Stimulated activated CD8-positive, alpha-beta memory T cell treated with anti-CD3 and anti-CD28 coated beads, Interleukin-15, amount 100 ng/mL, for 4 hours (primary cell): Measurements from ENCODE around the gene ODF2L.
"Not testable (repeated sequence)": the region's sequence is repeated elsewhere in the genome, so short reads cannot be mapped to it uniquely, and the experiment has no call there.

Experiments used
- DNase-seq, 2 donors: peaks; one replicate each; pipeline ENCODE4 v3.0.0-alpha.2; 2020; ENCODE audit warnings: low read depth in 2 of 2

Gene ODF2L

DNA sequence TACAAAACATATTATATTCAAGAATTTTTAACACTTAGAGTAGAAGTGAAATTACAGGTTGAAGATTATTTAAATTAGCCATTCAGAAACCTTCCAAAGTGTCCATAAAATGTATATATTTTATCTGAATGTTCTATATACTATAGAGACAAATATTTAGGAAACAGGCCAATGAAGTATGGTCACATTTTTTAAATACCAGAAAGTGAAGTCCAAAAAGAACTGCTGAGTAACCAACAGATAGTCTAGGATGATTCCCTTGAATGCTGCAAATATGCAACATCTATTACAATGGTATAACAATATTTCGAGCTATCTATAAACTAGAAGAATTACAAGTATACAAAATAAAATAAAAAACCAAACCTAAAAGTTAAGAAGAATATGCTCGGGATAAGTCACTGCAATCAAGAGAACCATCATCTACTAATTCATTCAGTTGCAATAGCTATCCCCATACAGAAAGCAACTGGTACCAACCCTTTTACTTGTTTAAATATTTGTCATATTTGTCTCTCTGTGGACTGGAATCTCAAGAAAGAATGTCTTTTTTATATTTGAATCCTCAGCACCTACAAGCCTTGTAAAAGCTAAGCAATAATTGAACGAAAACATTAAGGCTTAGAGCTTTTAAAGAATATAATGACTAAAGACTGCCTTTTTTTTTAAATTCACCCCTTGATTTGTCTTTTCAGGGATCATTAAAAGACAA, 8.1 kb downstream of the ODF2L start:
- no peak for DNase-seq

DNA sequence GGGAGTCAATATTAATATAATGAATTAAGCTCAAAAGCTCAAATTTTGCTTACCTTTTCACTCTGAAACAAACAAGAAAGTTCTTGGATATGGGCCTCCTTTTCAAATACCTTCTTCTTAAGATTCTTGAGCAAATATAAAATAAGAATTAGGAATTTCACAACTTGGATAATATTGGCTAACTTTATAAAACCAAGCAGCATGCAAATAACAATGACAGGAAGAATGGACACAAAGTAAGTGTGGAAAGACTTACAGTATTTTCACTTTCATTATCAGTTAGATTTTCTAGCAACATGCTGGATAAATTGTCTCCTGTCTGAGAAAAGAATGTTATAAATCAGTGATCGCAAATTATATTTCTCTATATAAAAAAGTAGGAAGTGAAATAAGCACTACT, 13.2 kb downstream of the ODF2L start:
- DNase-seq: no peak

DNA sequence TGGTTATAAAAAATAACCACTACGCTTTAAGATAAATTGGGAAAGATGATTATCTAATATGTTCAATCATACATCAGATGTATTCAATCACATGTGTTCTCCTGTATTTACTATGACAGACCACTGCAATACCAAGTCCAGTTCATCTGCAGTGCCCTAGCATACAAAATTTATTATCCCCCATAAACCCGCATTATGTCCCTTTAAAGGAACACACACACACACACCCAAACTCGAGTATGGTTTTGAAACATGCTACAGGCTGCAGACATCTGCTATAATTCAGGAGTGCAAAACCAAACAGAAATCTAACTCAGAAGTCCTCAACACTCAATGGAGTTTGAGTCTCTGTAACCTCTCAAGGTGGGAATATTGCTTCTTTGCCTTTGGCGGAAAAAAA, 14.9 kb downstream of the ODF2L start:
- no peak for DNase-seq

DNA sequence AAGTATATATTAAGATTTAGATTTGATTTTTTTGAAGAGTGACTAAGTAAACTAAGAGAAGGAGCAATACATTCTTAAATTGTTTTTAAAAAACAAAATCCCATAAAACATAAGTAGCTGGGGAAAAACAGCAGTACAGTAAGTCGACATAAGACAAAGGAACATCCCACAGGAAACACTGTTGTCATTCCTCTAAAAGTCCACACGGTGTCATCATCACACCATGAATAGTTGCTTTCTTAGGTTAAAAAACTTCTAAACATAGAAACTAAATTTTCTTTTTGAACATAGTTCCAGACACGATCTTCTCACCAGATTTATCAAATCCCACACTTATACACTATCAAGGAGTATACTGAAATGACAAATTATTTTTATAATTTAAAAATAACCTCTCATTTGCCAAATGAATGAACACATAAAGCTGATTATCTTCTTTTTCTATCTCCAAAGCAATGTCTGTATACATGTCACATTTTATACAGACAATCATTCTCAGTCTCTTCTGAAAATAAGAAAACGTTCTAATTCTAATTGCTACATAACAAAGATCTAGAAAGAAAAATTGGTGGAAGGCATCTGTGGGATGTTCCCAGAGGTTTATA, 15.8 kb downstream of the ODF2L start:
- no peak for DNase-seq

DNA sequence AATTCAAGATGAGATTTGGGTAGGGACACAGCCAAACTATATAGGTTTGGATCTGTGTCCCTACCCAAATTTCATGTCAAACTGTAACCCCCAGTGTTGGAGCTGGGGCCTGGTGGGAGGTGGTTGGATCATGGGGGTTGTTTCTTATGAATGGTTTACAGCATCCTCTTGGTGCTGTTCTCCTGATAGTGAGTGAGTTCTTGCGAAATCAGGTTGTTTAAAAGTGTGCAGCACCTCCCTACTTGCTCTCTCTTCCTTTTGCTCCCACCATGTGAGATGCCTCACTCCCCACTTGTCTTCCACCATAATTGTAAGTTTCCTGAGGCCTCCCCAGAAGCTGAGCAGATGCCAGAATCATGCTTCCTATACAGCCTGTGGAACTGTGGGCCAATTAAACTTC, 17.3 kb downstream of the ODF2L start:
- DNase-seq: no peak

DNA sequence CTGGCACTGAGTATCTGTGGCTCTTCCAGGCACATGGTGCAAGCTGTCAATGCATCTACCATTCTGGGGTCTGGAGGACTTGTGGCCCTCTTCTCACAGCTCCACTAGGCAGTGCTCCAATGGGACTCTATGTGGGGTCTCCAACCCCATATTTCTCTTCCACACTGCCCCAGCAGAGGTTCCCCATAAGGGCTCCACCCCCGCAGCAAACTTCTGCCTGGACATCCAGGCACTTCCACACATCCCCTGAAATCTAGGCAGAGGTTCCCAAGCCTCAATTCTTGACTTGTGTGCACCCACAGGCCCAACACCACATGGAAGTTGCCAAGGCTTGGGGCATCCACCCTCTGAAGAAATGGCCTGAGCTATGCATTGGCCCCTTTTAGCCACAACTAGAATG, 18.8 kb downstream of the ODF2L start:
- no peak for DNase-seq

DNA sequence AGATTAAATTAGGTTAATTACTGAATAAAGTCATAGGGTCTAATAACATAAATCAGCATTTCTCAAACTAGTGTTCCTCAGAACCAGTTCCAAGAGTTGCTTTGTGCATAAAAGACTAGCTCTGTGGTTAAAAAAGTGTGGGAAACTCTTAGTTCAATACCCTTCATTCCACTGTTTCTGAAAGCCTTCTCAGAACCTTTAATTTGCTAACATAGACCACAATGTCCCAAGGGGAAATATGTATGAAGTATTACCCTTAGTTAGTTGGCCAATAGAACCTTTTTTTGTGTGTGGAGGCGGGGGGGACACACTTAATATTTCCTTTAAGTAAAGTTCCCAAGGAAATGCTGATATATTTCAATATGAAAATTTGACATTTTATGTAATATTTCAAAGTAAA, 20.4 kb downstream of the ODF2L start:
- no peak for DNase-seq

DNA sequence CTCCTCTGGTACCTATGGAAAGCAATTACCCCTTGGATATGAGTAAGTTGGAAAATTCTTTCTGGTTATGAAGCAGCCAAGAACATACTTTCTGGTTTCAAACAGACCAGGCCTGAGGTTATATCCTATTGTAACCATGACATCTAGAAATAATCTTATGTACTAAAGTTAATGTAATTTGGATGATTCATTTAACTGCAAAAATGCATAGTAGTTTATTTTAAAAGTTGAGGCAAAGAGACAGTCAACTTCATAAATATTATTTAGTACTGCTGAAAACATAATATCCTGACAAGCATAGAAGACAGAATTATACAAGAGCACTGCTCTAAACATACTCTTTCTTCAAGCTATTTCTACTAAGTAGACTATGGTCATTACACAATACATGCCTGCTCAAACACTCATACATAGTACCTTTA, 25.5 kb downstream of the ODF2L start:
- no peak for DNase-seq

DNA sequence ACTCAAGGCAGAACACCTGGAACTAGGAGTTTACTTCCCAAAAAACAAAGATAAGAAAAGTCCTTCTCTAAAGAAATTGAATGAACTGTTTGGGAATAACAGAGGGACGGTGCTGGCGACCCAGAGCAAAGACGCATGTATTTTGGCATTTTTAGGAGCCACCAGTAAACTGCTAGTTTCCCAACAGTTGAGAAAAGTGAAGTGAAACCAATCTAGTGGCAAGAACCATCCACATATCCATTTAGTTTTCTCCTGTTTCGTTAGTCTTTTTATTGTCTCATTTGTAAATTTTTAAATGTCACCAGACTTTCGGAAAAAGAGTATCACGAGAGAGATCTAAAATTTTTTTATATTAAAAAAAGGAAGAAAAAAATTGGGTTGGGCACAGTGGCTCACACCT, 30.2 kb downstream of the ODF2L start:
- DNase-seq: no peak

DNA sequence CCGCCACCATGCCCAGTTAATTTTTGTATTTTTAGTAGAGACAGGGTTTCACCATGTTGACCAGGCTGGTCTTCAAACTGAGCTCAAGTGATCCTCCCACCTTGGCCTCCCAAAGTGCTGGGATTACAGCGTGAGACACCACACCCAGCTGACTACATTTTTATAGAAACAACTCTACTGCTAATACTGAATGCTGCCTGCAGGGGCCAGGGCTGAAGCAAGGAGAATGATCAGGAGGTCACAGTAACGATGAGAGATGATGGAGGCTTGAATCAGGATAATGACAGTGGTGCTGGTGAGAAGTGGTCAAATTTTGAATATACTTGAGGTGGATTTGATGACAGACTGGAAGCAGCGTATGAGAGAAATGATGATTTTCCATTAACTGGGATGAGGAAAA, 33.3 kb downstream of the ODF2L start:
- DNase-seq: no peak

DNA sequence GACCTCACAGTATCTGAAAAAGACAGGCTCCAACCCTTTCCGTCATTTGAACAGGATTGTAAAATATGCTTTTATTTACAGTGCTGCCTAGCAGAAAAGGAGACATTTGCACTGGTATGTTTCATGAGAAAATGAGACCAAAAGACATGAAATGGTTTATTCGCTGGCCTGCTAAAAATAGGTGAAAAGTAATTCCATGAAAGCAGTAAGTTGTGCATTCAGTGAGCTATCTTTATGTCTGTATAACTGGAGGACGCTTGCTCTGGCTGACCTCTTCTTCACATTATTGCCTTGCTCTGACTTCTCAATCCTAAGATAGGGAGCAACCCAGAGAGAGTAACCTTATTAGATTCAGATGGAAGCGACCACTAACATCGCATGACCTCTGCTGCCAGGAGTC, 38.3 kb downstream of the ODF2L start:
- DNase-seq: no peak

DNA sequence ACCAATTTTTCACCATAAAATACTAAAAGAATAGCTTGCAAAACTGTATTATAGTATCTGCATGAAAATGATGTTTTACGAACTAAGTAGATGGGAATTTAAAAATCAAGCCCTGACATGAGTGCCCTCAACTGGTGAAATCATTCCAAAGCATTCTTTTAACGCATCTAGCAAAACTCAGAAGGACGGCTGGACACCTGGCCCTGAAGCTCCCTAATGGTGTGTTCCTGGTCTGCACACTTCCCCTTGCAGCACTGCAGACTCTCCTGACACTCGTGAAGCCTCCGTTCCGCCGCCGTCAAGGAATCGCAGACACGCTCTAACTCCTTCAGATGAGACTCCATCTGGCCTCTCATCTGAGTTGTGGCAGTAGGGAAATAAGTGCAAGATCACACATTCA, 39.9 kb downstream of the ODF2L start:
- DNase-seq: no peak

DNA sequence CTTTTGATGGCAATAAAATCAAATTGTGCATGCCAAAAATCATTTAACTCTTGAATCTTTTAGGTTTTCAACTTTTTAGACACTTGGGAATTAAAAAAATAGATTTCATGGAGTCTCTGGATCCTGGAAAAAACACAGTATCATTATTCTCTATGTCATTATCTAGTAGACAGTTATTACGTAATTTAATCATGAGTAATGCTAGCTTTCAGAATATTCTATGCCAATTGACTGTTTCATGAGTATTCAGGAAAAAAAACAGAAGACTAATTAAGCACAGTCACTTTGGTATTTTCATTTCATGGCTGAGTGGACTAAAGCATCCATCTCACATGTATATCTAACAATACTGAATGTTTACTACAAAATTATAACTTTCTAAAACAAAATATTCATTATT, 44.0 kb downstream of the ODF2L start:
- DNase-seq: no peak

DNA sequence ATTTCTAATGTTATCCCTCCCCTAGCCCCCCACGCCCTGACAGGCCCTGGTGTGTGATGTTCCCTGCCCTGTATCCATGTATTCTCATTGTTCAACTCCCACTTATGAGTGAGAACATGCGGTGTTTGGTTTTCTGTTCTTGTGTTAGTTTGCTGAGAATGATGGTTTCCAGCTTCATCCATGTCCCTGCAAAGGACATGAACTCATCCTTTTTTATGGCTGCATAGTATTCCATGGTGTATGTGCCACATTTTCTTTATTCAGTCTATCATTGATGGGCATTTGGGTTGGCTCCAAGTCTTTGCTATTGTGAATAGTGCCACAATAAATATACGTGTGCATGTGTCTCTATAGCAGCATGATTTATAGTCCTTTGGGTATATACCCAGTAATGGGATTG, 45.9 kb downstream of the ODF2L start:
- DNase-seq: not testable (repeated sequence)

DNA sequence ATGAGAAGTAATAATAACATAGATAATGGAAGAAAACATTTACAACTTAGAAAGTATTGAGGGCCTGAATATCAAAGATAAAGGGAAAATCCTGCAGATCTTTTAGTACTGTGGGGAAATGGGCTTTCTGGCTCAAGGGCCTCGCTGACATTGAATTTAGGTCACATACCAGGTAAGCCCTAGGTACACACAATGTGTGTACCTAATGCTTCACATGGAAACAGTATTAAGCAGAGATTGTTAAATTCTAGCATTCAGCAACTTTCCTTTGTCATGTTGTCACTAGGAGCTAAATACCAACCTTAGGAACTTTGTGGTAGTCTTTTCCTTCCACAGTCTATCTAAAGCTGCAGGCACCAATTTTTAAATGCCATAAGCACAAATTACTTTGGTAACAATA, 49.7 kb downstream of the ODF2L start:
- DNase-seq: no peak

DNA sequence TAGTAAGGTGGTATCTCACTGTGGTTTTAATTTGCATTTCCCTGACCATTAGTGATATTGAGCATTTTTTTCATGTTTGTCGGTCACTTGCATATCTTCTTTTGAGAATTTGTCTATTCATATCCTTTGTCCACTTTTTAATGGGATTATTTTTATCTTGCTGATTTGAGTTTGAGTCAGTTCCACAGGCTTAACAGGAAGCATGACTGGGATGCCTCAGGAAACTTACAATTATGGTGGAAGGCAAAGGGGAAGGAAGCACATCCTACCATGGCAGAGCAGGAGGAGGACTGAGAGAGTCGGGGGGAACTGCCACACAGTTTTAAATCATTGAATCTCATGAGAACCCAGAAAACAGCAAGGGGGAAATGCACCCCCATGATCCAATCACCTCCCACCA, 51.1 kb downstream of the ODF2L start:
- no peak for DNase-seq

DNA sequence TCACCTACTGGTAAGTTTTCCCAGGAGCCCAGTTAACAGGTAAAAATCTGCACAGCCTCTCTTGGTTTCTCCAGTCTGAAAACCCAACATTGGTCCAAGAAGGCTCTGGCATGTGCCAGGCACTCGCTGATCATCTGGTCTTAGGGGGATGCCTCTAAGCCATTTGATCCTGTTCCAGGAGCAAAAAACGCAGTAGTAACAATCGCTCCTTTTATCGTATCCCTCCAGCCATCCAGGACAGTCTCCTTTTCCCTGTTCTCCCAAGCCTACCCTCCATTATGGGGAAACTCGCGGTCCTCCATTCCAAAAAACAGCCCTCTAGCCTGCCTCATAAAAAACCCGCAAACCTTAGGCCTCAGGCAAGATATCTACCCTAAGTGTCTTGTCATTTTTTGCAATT, 56.2 kb downstream of the ODF2L start:
- no peak for DNase-seq

DNA sequence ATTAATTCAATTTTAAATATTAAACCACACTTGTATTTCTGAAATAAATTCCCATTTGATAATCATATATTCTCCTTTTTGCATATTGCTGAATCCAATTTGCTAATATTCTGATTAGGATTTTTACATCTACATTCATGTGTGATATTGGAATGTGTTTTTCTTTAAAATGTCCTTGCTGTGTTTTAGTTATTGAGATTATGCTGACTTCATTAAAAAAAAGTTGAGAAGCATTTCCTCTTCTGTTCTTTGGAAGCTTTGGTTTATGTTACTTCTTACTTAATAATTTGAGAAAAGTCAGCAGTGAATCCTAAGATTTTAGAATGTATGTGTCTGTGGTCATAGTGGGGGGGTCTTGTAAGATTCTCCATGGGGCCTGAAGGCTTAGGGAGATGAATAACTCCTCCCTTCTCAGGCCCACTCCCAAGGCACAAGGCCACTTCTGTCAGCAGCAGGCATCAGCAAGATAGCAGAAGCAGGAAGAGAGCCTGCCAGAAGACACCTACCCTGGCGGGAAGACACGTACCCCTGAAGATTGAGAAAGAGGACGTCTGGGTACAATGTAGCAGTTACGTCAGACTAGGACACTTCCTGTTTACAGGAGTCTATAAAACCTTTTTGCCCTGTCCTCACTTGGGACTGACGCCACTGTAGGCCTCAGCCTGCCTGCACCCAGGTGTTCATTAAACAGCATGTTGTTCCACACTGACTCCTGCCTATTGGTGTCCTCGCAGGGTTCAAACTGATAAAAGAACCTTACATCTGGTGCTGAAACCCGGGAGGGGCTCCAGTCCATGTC, 56.9 kb downstream of the ODF2L start:
- DNase-seq: no peak

DNA sequence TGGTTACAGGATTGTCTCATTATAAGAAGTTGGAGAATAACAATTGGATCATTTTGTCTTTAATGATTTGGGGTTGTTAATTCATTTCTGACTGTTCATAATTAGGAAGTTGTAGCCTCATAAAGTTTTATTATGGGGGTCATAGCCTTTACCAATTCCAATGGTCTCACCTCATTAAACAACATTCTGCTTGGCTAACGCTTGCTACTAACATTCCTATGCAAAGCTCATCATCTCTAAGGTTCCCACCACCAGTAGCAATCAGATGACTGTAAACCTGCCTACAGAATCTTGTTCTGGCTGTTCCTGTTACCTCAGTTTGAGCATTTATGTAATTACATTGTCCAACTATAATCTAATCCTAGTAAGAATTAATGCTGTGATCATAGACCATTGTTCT, 60.2 kb downstream of the ODF2L start:
- no peak for DNase-seq

DNA sequence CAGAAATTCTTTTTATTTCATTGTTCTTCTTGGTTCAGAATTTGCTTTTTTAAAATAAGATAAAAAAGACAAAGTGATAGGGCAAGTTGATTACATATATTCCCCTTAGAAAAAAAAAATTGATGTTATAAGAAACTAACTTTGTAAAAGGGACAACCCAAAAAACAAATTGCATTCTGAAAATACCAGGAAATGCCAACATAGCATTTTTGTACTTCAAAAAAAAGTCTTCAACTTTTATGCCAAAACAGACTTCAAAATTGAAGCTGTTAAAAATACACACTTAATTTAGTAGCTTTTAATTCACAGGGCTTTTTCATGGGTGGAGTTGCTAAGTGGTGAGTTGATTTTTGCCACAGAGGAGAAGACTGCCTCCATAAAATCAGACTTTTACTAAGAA, 70.9 kb downstream of the ODF2L start:
- no peak for DNase-seq

DNA sequence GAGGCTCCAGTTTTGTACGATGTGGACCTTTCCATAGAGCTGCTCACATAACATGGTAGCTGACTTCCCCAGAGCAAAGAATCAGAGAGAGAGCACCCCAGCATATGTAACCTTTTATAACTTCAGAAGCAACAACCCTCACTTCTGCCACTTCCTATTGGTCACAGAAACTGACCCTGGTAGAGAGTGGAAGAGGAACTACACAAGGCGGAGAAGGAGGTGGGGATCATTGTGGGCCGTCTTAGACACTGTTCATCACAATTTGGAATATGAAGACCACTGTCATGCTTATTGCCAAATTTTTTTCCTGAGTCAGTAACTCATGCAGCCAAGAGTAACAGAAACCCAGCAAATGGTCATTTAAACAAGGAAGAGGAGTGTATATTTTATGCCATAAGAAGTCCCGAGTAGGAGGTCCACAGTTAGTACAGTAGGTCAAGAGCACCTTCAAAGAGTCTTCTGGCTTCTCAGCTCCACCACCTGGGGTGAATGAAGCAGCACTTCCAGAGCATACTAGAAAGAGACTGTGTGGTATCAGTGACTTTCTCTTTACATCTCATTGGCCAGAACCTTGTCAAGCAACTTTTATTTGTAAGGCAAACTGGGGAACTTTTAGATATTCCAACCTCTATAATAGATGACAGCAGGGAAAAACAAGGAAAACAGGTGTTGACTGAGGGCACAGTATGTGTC, 71.8 kb downstream of the ODF2L start:
- no peak for DNase-seq

DNA sequence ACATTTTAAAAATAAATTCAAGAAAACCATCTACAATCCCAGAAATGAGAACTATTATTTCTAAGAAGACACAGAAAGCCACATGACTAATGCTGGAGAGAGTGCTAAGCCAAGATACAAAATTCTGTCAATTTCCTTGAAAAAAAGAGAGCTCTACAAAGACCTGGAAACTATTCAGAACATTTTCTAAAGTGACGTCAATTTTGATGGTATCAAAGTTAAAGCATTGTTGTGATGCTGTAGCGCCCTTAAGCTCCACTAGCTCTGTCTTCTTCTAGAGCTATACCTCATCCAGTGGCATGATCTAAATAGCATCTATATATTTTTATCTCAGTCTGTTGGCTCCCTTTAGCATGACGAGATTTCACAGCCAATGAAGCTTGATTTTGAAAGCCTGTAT, 73.9 kb downstream of the ODF2L start:
- no peak for DNase-seq

DNA sequence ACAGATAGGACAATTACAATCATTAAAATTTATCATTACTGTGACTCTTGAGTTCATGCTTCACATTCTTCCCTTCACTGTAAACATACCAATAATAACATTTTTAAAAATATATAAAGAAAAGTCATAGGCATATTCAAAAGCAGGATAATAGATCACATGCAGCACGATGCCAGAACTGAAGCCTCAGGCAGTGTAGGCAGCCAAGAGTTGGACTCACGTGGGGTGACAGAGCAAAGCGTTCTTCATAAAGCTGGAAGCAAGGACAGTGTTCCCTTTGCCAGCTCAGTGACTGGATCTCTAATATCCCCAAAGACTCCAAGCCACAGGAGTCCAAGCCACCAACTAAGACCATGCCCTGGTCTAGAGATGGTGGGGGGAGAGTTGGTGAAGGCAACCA, 77.7 kb downstream of the ODF2L start:
- DNase-seq: no peak
